ENCODE measurements around the gene USP7.
"Not testable (repeated sequence)": the region's sequence is repeated elsewhere in the genome, so short reads cannot be mapped to it uniquely, and the experiment has no call there.

The USP7 gene

GRCh38 chr16:8925455-8925854 is 38.3 kb downstream of the USP7 start:
- no peak for DNase-seq (ENCODE audit: low read depth)

GRCh38 chr16:8924214-8924613 is 39.5 kb downstream of the USP7 start:
- no peak for DNase-seq (ENCODE audit: low read depth)

GRCh38 chr16:8923199-8923598 is 40.5 kb downstream of the USP7 start:
- no peak for DNase-seq (ENCODE audit: low read depth)

GRCh38 chr16:8921347-8921984 is 42.2 kb downstream of the USP7 start:
- no peak for DNase-seq (ENCODE audit: low read depth)

- DNase-seq (ENCODE audit: low read depth): no peak
These were observed 42.9 kb downstream of the USP7 start for GRCh38 chr16:8920645-8921346.

- no peak for DNase-seq (ENCODE audit: low read depth)
These were observed 43.7 kb downstream of the USP7 start for GRCh38 chr16:8919934-8920462.

- DNase-seq (ENCODE audit: low read depth): no peak
These were observed 44.4 kb downstream of the USP7 start for GRCh38 chr16:8919089-8919933.

GRCh38 chr16:8917336-8917735 is 46.4 kb downstream of the USP7 start:
- not testable (repeated sequence) for DNase-seq (ENCODE audit: low read depth)

- DNase-seq (ENCODE audit: low read depth): no peak
These were observed 47.0 kb downstream of the USP7 start for GRCh38 chr16:8916541-8917225.

- no peak for DNase-seq (ENCODE audit: low read depth)
These were observed 47.9 kb downstream of the USP7 start for GRCh38 chr16:8915722-8916301.

- DNase-seq (ENCODE audit: low read depth): no peak
These were observed 49.6 kb downstream of the USP7 start for GRCh38 chr16:8914098-8914497.

GRCh38 chr16:8912793-8913192 is 50.9 kb downstream of the USP7 start:
- DNase-seq (ENCODE audit: low read depth): no peak

GRCh38 chr16:8910811-8911210 is 52.9 kb downstream of the USP7 start:
- no peak for DNase-seq (ENCODE audit: low read depth)

- peak; percentile 86 for DNase-seq (ENCODE audit: low read depth)
These were observed 54.8 kb downstream of the USP7 start for GRCh38 chr16:8908810-8909468.

- no peak for DNase-seq (ENCODE audit: low read depth)
These were observed 56.6 kb downstream of the USP7 start for GRCh38 chr16:8907096-8907495.

- DNase-seq (ENCODE audit: low read depth): no peak
These were observed 57.7 kb downstream of the USP7 start for GRCh38 chr16:8905795-8906591.

- DNase-seq (ENCODE audit: low read depth): peak; percentile 51
These were observed 58.4 kb downstream of the USP7 start for GRCh38 chr16:8905168-8905762.

GRCh38 chr16:8904018-8904430 is 59.7 kb downstream of the USP7 start:
- no peak for DNase-seq (ENCODE audit: low read depth)

- no peak for DNase-seq (ENCODE audit: low read depth)
These were observed 60.7 kb downstream of the USP7 start for GRCh38 chr16:8903004-8903403.

- DNase-seq (ENCODE audit: low read depth): no peak
These were observed 62.3 kb downstream of the USP7 start for GRCh38 chr16:8901320-8901861.

Data from amniotic epithelial cell (primary cell).